ENCODE results near the gene WDR27. TPM values are rescaled to one million over a fixed set of nuclear protein-coding genes. Genes with fewer than 3 reads are reported as not detected.

Gene WDR27
- total RNA-seq, 1 donor from 2014 or later = 26.8 TPM

DNA sequence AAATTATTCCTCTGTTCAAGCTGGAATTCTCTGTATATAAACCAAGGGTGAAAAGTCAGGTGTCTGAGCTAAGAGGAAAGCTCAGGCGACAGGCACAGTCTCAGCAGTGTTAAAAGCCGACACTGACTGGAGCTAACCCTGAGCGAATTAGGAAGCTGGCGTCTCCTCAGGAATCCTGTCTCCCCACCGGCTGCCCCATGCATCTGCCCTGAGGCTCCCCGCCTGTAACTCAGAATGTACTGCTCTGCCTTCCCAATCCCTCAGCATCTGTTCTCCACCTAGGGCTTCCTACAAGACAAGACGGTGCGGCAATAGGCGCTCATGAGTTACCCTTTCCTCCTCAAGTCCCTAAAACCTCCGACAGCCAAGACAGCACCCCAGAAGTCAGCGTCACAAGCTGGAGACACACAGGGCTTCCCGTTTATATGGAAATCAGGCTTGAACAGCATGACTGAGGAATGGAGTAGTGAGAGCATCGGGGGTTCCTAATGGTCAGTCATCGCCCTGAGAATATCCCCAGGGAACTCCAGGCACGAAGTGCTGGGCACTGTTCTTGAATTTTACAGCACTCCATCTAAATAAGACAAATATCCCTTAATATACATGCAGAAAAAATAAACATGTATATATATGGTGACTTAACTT, 33.5 kb downstream of the WDR27 start:
- intact Hi-C loops (cut with micrococcal nuclease) = no loop called here
- Mint-ChIP-seq H3K4me3 (no peak overlapping the region), H3K4me1 (ENCODE audit: low read depth) (no peaks in the 10 kb centered on the region), H3K9me3 (no peaks in the 10 kb centered on the region), H3K36me3 (ENCODE audit: low read depth) (no peaks in the 10 kb centered on the region), H3K27me3 (ENCODE audit: insufficient read depth) (no peaks in the 10 kb centered on the region), H3K27ac (no peak overlapping the region)
- DNase-seq (ENCODE audit: low spot score) = no peak

DNA sequence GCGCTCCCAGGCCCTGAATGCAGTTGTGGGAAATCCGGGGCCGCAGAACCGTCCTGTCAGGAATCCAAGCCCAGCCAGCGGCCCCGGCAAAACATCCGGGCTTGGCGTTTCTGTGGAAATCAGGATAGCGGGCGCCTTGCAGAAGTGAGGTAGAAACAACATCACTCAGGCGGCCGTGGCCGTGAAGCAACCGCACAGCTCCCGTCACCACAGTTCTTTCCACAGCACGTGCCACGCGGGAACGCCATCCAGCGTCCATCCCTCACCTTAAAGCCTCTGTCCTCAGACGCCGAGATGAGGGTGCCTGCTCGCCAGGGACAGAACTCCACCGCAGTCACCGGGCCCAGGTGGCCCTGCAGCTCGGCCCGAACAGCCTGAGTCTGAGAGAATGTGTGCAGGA, 34.1 kb downstream of the WDR27 start:
- Mint-ChIP-seq H3K9me3 (no peaks in the 10 kb centered on the region), H3K4me1 (ENCODE audit: low read depth) (no peaks in the 10 kb centered on the region), H3K36me3 (ENCODE audit: low read depth) (no peaks in the 10 kb centered on the region), H3K27me3 (ENCODE audit: insufficient read depth) (no peaks in the 10 kb centered on the region), H3K4me3 (no peak overlapping the region), H3K27ac (no peak overlapping the region)
- no peak for DNase-seq (ENCODE audit: low spot score)
- intact Hi-C loops (cut with micrococcal nuclease) = no loop called here

DNA sequence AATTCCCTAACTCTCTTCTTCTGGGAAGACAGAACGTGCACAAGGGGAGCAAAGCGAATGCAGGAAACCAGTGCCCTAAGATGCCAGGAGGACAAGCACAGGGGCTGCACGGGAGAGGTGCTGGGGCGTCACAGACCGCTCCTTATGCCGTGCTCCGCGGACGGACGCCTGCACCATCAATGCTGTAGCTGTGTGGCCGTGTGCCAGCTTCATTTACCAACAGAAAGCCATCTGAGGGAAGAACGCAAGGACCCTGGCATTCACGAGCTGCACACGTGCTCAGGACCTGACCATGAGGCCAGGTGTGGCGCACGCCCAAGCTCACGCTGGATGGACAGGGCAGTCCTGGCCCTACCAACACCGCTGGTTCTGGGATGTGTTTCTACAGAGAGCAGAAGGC, 35.4 kb downstream of the WDR27 start:
- intact Hi-C loops (cut with micrococcal nuclease) = no loop called here
- H3K27ac Mint-ChIP-seq = peak overlapping the region; percentile 55
- no peaks in the 10 kb centered on the region for H3K9me3 Mint-ChIP-seq
- H3K27me3 Mint-ChIP-seq (ENCODE audit: insufficient read depth) = no peaks in the 10 kb centered on the region
- H3K4me3 Mint-ChIP-seq = no peak overlapping the region
- H3K4me1 Mint-ChIP-seq (ENCODE audit: low read depth) = no peaks in the 10 kb centered on the region
- DNase-seq (ENCODE audit: low spot score) = no peak
- H3K36me3 Mint-ChIP-seq (ENCODE audit: low read depth) = no peaks in the 10 kb centered on the region

DNA sequence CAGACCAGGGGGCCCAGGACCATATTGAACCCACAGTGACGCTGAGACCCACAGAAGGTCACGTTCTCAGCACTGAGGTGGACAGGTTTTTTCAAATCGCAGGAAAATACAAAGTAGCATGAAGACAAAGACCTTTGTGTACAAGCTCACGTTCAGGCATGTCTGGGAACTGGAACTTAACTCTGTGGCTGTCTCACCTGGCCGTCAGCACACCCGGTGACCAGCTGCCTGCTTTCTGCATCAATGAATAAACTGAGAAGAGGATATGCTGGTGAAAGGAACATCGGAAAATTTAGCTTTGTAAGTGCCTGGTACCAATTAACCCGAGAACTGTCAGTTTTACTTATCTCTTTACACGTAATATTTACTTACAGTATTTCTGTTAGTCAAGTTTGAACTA, 36.5 kb downstream of the WDR27 start:
- Mint-ChIP-seq H3K4me3 (no peak overlapping the region), H3K27ac (no peak overlapping the region), H3K36me3 (ENCODE audit: low read depth) (no peaks in the 10 kb centered on the region), H3K9me3 (no peaks in the 10 kb centered on the region), H3K4me1 (ENCODE audit: low read depth) (no peaks in the 10 kb centered on the region), H3K27me3 (ENCODE audit: insufficient read depth) (no peaks in the 10 kb centered on the region)
- DNase-seq (ENCODE audit: low spot score) = no peak
- intact Hi-C loops (cut with micrococcal nuclease) = no loop called here

DNA sequence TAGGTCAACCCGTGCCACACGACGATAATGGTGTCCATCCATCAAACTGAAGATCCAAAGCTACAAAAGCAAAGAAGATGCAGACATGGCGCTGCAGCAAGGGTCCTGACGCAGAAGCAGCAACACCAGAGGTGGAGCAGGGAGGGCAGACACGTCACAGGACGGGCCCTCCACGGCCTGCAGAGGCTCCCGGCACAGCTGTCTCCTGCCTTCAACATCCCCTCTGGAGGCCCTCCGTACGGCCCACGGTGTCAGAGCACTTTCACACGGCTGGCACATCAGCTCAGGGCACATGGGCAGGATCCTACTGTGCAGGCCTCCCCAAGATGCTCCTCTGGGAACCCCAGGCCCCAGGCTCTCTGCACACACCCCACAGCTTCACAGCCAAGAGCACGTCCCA, 37.6 kb downstream of the WDR27 start:
- DNase-seq (ENCODE audit: low spot score) = no peak
- H3K9me3 Mint-ChIP-seq = no peaks in the 10 kb centered on the region
- no peaks in the 10 kb centered on the region for H3K36me3 Mint-ChIP-seq (ENCODE audit: low read depth)
- no peak overlapping the region for H3K27ac Mint-ChIP-seq
- H3K4me1 Mint-ChIP-seq (ENCODE audit: low read depth) = no peaks in the 10 kb centered on the region
- intact Hi-C loops (cut with micrococcal nuclease) = no loop called here
- no peaks in the 10 kb centered on the region for H3K27me3 Mint-ChIP-seq (ENCODE audit: insufficient read depth)
- no peak overlapping the region for H3K4me3 Mint-ChIP-seq

DNA sequence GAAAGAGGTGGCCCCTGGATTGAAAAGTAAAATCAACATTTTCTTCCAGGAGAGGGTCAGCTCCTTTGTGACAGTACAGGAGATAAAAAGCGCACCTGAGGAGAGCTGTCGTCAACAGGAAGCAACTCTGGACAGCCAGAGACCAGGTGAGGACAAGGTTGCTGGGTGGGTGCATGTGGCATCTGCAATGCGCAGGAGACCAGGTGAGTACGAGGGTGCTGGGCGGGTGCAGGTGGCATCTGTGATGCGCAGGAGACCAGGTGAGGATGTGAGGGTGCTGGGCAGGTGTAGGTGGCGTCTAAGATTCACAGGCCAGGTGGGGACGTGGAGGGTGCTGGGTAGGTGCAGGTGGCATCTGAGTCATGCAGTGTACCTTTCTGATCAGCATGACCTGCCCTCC, 38.4 kb downstream of the WDR27 start:
- Mint-ChIP-seq H3K4me1 (ENCODE audit: low read depth) (no peaks in the 10 kb centered on the region), H3K36me3 (ENCODE audit: low read depth) (no peaks in the 10 kb centered on the region), H3K4me3 (no peak overlapping the region), H3K27me3 (ENCODE audit: insufficient read depth) (no peaks in the 10 kb centered on the region), H3K27ac (no peak overlapping the region), H3K9me3 (no peaks in the 10 kb centered on the region)
- intact Hi-C loops (cut with micrococcal nuclease) = no loop called here
- no peak for DNase-seq (ENCODE audit: low spot score)

DNA sequence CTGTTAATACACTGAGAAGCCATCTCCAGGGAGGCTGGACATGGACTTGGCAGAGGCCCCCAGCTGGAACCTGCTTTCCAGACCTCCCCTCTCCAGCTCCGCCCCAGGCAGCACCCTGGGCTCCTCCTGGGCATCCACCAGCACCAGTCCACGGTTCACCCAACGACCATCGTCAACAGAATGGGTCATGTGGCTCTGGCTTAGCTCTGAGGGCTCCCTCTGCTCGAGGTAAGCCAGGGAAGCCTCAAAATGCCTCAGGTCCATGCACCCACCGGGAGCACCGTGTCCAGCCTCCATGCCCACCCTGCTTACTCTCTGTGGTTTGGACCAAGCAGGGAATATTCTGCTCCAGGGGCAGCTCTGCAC, 40.5 kb downstream of the WDR27 start:
- intact Hi-C loops (cut with micrococcal nuclease) = no loop called here
- Mint-ChIP-seq H3K36me3 (ENCODE audit: low read depth) (no peaks in the 10 kb centered on the region), H3K9me3 (no peaks in the 10 kb centered on the region), H3K27me3 (ENCODE audit: insufficient read depth) (no peaks in the 10 kb centered on the region), H3K27ac (no peak overlapping the region), H3K4me3 (no peak overlapping the region), H3K4me1 (ENCODE audit: low read depth) (no peaks in the 10 kb centered on the region)
- no peak for DNase-seq (ENCODE audit: low spot score)

DNA sequence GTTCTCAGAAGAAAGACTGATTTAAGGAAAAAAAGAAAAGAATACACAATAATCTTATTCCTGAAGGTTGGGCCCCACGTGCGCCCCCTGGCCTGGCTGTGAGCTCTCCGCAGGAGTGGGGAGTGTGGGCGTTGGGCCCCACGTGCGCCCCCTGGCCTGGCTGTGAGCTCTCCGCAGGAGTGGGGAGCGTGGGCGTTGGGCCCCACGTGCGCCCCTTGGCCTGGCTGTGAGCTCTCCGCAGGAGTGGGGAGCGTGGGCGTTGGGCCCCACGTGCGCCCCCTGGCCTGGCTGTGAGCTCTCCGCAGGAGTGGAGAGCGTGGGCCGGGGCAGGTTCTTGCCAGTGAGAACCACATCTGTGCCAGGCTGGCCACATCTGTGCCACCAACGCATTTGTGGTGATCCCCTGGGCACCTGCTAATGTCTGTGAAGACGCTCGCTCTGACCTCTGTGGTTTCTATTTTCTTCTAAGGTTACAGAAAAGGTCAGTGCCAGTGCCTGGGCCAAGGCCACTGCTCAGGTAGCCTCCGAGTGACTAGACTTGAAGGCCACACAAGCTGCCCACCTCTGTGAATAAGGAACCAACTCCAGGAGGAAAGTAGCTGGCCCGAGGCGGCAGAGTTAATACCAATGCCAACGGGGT, 41.0 kb downstream of the WDR27 start:
- DNase-seq (ENCODE audit: low spot score) = no peak
- Mint-ChIP-seq H3K36me3 (ENCODE audit: low read depth) (no peaks in the 10 kb centered on the region), H3K4me1 (ENCODE audit: low read depth) (no peaks in the 10 kb centered on the region), H3K4me3 (no peak overlapping the region), H3K9me3 (no peaks in the 10 kb centered on the region), H3K27me3 (ENCODE audit: insufficient read depth) (no peaks in the 10 kb centered on the region), H3K27ac (no peak overlapping the region)
- intact Hi-C loops (cut with micrococcal nuclease) = no loop called here

DNA sequence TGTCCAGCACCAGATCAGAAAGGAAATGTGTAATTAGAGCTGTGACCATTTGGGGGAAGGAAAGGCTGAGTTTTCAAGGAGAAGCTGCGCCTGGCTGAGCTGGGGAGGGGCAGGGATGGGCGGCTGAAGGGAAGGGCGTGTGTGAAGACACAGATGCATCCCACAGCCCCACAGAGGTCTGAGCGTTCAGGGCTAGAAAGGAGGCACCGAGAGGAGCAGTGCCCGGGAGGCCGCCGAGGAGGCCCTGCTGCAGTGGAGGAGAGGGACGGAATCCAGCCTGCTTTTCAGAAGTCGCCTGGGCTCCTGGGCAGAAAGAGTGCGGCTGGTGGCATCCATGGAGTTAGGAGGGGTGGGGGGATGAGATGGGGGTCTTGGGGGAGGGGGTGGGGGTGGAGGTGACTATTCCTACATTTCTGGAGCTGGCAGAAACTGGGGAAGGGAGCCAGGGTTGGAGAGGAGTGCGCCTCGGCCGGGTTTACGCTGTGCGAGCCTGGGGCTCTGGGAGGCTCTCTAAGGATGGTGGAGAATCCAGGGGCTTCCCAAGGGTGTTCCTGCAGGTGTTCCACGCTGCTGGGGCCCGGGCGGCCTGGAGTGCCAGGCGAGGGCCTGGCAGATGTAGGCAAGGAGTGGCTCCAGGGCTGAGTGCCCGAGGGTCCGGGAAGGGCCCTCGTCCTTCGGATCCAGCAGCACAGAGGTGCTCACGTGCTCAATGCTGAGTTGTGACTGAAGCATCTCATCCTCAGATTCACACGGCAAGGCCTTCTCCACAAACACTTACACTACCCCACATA, 41.8 kb downstream of the WDR27 start:
- H3K27me3 Mint-ChIP-seq (ENCODE audit: insufficient read depth) = no peaks in the 10 kb centered on the region
- no peaks in the 10 kb centered on the region for H3K36me3 Mint-ChIP-seq (ENCODE audit: low read depth)
- H3K4me1 Mint-ChIP-seq (ENCODE audit: low read depth) = no peaks in the 10 kb centered on the region
- no peak for DNase-seq (ENCODE audit: low spot score)
- intact Hi-C loops (cut with micrococcal nuclease) = no loop called here
- H3K27ac Mint-ChIP-seq = no peak overlapping the region
- no peaks in the 10 kb centered on the region for H3K9me3 Mint-ChIP-seq
- no peak overlapping the region for H3K4me3 Mint-ChIP-seq

DNA sequence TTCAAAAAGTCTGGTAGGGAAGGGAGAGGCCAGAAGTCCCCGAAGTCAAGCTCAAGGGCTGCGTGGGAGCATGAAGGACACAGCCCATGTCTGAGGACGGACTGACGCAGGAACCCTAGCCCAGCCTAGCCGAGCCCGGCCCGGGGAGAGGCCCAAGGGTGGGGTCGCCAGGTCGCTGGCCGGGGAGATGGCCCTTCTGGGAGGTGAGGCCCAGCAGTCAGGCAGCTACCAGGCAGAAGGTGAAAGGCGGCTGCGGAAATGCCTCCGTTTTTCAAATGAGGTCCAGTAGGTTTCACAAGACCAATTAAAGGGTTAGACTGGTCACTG, 44.6 kb downstream of the WDR27 start:
- DNase-seq (ENCODE audit: low spot score) = no peak
- Mint-ChIP-seq H3K36me3 (ENCODE audit: low read depth) (no peaks in the 10 kb centered on the region), H3K4me3 (peak overlapping the region; percentile 37), H3K27me3 (ENCODE audit: insufficient read depth) (no peaks in the 10 kb centered on the region), H3K27ac (no peak overlapping the region), H3K4me1 (ENCODE audit: low read depth) (no peaks in the 10 kb centered on the region), H3K9me3 (no peaks in the 10 kb centered on the region)
- intact Hi-C loops (cut with micrococcal nuclease) = no loop called here

DNA sequence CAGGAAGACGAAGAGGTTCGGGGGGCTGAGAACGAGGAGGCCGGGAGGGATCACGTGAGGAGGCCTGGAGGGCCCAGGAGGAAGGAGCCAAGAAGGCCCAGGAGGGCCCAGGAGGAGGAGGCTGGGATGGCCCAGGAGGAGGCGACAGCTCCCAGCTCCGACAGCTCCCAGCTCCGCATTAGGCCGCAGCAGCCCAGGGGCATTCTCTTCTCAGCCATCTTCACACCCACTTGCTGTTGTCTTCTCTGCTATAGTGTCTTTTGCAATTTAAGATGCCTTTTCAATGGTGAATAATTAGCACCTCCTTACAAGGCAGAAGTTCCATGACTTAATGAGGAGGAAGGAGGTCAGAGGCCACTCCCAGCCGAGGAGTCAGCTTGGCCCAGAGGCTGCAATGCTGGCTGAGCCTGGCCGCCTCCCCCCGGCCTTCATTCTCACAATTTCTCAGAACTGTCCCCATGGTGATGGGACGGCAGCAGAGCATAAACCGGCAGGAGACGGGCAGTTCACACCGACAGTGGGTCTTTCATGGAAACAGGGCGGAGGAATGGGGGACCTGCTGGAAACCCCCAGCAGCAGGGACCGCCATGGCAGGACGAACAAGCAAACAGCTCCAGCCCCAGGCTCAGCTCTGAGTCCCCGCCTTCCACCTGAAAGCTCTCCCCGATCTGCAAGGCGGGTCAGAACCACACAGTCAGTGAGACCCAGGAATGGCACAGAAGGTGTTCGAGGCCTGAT, 45.1 kb downstream of the WDR27 start:
- no peaks in the 10 kb centered on the region for H3K9me3 Mint-ChIP-seq
- intact Hi-C loops (cut with micrococcal nuclease) = no loop called here
- H3K36me3 Mint-ChIP-seq (ENCODE audit: low read depth) = no peaks in the 10 kb centered on the region
- no peak overlapping the region for H3K27ac Mint-ChIP-seq
- H3K4me3 Mint-ChIP-seq = peak overlapping the region; percentile 37
- H3K27me3 Mint-ChIP-seq (ENCODE audit: insufficient read depth) = no peaks in the 10 kb centered on the region
- H3K4me1 Mint-ChIP-seq (ENCODE audit: low read depth) = no peaks in the 10 kb centered on the region
- no peak for DNase-seq (ENCODE audit: low spot score)

DNA sequence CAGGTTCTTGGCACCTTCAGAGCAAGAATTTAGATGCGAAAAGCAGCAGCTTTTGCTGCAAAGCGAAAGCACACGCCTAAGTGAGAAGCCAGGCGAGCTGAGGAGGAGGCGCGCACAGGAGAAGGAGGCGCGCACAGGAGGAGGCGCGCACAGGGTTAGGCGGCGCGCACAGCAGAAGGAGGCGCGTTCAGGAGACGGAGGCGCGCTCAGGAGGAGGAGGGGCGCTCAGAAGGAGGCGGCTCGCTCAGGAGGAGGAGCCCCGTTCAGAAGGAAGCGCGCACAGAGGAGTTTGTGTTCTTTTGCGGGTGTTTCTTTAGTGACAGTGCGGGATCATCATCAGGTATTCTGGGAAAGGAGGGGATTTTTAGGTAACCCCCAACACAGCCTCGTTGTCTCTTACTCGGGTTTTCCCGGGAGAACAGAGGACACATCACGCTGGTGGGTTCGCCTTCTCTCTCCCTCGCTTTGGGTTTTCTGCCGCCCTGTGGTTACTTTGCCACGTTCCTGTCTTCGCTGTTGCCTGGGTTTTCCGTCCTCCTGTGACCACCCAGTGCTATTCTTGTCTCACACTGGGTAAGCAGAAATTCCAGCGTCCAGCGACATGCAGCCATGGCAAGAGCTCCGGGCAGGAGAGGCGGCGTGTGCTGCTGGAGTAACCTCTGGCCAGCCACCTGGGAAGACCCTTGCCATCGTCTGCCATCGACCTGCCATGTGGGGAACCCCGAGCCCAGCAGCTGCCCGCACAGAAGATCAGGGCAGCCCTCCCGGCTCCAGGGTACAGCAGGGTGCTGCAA, 47.0 kb downstream of the WDR27 start:
- Mint-ChIP-seq H3K9me3 (no peaks in the 10 kb centered on the region), H3K4me1 (ENCODE audit: low read depth) (no peaks in the 10 kb centered on the region), H3K27me3 (ENCODE audit: insufficient read depth) (no peaks in the 10 kb centered on the region), H3K36me3 (ENCODE audit: low read depth) (no peaks in the 10 kb centered on the region), H3K27ac (peak overlapping the region; percentile 44), H3K4me3 (peak overlapping the region; percentile 87)
- intact Hi-C loops (cut with micrococcal nuclease) = loop anchor here (1.0 to 2.0 kb wide), 4 partner anchors 47 to 442 kb away; partner anchors contain the start of genes DYNLT2, ERMARD and PHF10
- DNase-seq (ENCODE audit: low spot score) = peak; percentile 67
